Liver (tissue), 9 donors: Measurements from ENCODE around the gene MFAP2. TPM values are rescaled to one million over a fixed set of nuclear protein-coding genes. Genes with fewer than 3 reads are reported as not detected.

Experiments used
- DNase-seq: peaks from one replicate; pipeline ENCODE4 v3.0.0-alpha.2; 2017; ENCODE audit warnings: low spot score
- H3K27ac ChIP-seq, 2 donors: one replicate each; pipeline ENCODE4 v1.7.0; 2013; ENCODE audit warnings: inconsistent platforms in 2 of 2, low read length in 2 of 2, control low read depth in 1 of 2, low read depth in 1 of 2, mild to moderate bottlenecking in 1 of 2
- H3K27me3 ChIP-seq, 4 donors: one replicate each; pipeline versions ENCODE4 v1.6.1 to v1.7.0; 2013; ENCODE audit warnings: low read length in 3 of 4, inconsistent platforms in 1 of 4, mild to moderate bottlenecking in 1 of 4, moderate library complexity in 1 of 4; ENCODE audit not compliant: control insufficient read depth in 4 of 4, insufficient read depth in 4 of 4
- H3K36me3 ChIP-seq, 4 donors: one replicate each; pipeline versions ENCODE4 v1.6.1 to v1.7.0; 2013; ENCODE audit warnings: low read length in 3 of 4, mild to moderate bottlenecking in 3 of 4, low read depth in 1 of 4, moderate library complexity in 1 of 4; ENCODE audit not compliant: control insufficient read depth in 4 of 4, insufficient read depth in 3 of 4
- H3K4me1 ChIP-seq, 4 donors: one replicate each; pipeline versions ENCODE4 v1.6.1 to v1.7.0; 2013; ENCODE audit warnings: low read length in 3 of 4, mild to moderate bottlenecking in 3 of 4, moderate library complexity in 1 of 4; ENCODE audit not compliant: control insufficient read depth in 4 of 4, insufficient read depth in 4 of 4
- H3K4me3 ChIP-seq, 3 donors: one replicate each; pipeline versions ENCODE4 v1.6.1 to v1.7.0; 2013; ENCODE audit warnings: low read length in 3 of 3, control low read depth in 1 of 3, low read depth in 1 of 3, mild to moderate bottlenecking in 1 of 3
- H3K9ac ChIP-seq, 2 donors: one replicate each; pipeline ENCODE4 v1.7.0; 2013; ENCODE audit warnings: low read length in 2 of 2, mild to moderate bottlenecking in 2 of 2, moderate library complexity in 2 of 2, control low read depth in 1 of 2, low read depth in 1 of 2
- H3K9me3 ChIP-seq, 4 donors: one replicate each; pipeline versions ENCODE4 v1.6.1 to v1.7.0; 2013; ENCODE audit warnings: low read length in 3 of 4; ENCODE audit not compliant: control insufficient read depth in 4 of 4
- ATF3 ChIP-seq: IDR thresholded peaks from 2 replicates; pipeline ENCODE4 v1.6.1; 2016; ENCODE audit warnings: antibody characterized with exemption
- CTCF ChIP-seq: fragments of 150-350 bp; IDR thresholded peaks from 2 replicates; pipeline ENCODE4 v1.5.1; 2017; ENCODE audit warnings: improper control_type of control experiment, low read depth, low read length; ENCODE audit not compliant: missing input control
- EGR1 ChIP-seq, 2 donors: IDR thresholded peaks; 2 replicates each; pipeline ENCODE4 v1.6.1; 2016 to 2018; ENCODE audit warnings: antibody characterized with exemption in 2 of 2, low read depth in 2 of 2
- FOXA1 ChIP-seq: IDR thresholded peaks from 2 replicates; pipeline ENCODE4 v1.6.1; 2016; ENCODE audit warnings: antibody characterized with exemption
- FOXA2 ChIP-seq: IDR thresholded peaks from 2 replicates; pipeline ENCODE4 v1.6.1; 2016; ENCODE audit warnings: antibody characterized with exemption
- GABPA ChIP-seq, 2 donors: IDR thresholded peaks in 1 of 2; conservative IDR thresholded peaks in 1 of 2; 2 replicates each; pipeline ENCODE4 v1.6.1; 2016; ENCODE audit warnings: antibody characterized with exemption in 2 of 2, mild to moderate bottlenecking in 1 of 2, moderate library complexity in 1 of 2
- HNF4A ChIP-seq, 2 donors: conservative IDR thresholded peaks; 2 replicates each; pipeline ENCODE4 v1.6.1; 2016; ENCODE audit warnings: antibody characterized with exemption in 2 of 2, mild to moderate bottlenecking in 2 of 2
- HNF4G ChIP-seq: IDR thresholded peaks from 2 replicates; pipeline ENCODE4 v1.6.1; 2016; ENCODE audit warnings: antibody characterized with exemption
- JUND ChIP-seq, 2 donors: IDR thresholded peaks; 2 replicates each; pipeline ENCODE4 v1.6.1; 2016; ENCODE audit warnings: antibody characterized with exemption in 2 of 2
- MAX ChIP-seq: IDR thresholded peaks from 2 replicates; pipeline ENCODE4 v1.6.1; 2016; ENCODE audit warnings: antibody characterized with exemption
- NR2F2 ChIP-seq: IDR thresholded peaks from 2 replicates; pipeline ENCODE4 v1.6.1; 2016; ENCODE audit warnings: antibody characterized with exemption
- RAD21 ChIP-seq, 2 donors: IDR thresholded peaks; 2 replicates each; pipeline ENCODE4 v1.6.1; 2016; ENCODE audit warnings: antibody characterized with exemption in 2 of 2, mild to moderate bottlenecking in 2 of 2
- REST ChIP-seq: IDR thresholded peaks from 2 replicates; pipeline ENCODE4 v1.6.1; 2016; ENCODE audit warnings: antibody characterized with exemption, mild to moderate bottlenecking
- RXRA ChIP-seq, 2 donors: IDR thresholded peaks; 2 replicates each; pipeline ENCODE4 v1.6.1; 2017 to 2018; ENCODE audit warnings: antibody characterized with exemption in 2 of 2, mild to moderate bottlenecking in 1 of 2
- SP1 ChIP-seq: IDR thresholded peaks from 2 replicates; pipeline ENCODE4 v1.6.1; 2018; ENCODE audit warnings: antibody characterized with exemption, mild to moderate bottlenecking
- TAF1 ChIP-seq: conservative IDR thresholded peaks from 2 replicates; pipeline ENCODE4 v1.6.1; 2016; ENCODE audit warnings: antibody characterized with exemption, mild to moderate bottlenecking
- YY1 ChIP-seq: IDR thresholded peaks from 2 replicates; pipeline ENCODE4 v1.6.1; 2016; ENCODE audit warnings: antibody characterized with exemption, mild to moderate bottlenecking
- ZBTB33 ChIP-seq: IDR thresholded peaks from 2 replicates; pipeline ENCODE4 v1.6.1; 2016; ENCODE audit warnings: antibody characterized with exemption
- WGBS: extraction: QIAGEN DNeasy Blood & Tissue Kit; methylation state at CpG from one replicate; pipeline ENCODE4 v1.1.7; 2013; 5-methylcytosine and 5-hydroxymethylcytosine counted together
- polyA plus RNA-seq, 2 donors: library from polyadenylated mRNA; stranded (reverse) in 1 of 2; unstranded in 1 of 2; fragments of 200-250 nt in 1 of 2; fragments of >200 nt in 1 of 2; fragmentation: Nextera tagmentation in 1 of 2; extraction: Ambion mirVana in 1 of 2; gene quantifications; one replicate each; pipeline versions ENCODE4 v1.2.1 to v1.2.3, GENCODE V29; 2013 to 2015
- total RNA-seq, 2 donors: library from RNA; depleted of rRNA; stranded (reverse); fragments of >200 nt; gene quantifications; one replicate each; pipeline ENCODE4 v1.2.3, GENCODE V29; 2014
- donor health status: healthy.
- donor health status: healthy.
- donor health status: healthy.
- donor health status: healthy.
- donor health status: healthy.

Gene MFAP2
- total and polyA plus RNA-seq, 4 donors: 0.25 to 1.4 (median 0.74) TPM

GRCh38 chr1:16986962-16987361, 6.5 kb upstream of the MFAP2 start:
- DNase-seq: no peak
- Histone ChIP-seq H3K36me3 (peaks cover 2 to 22% (median 8%) of the 10 kb centered on the region in 4 donors), H3K9me3 (no peaks in the 10 kb centered on the region), H3K4me1 (no peaks in the 10 kb centered on the region), H3K4me3 (no peak overlapping the region), H3K27ac (no peak overlapping the region), H3K27me3 (no peaks in the 10 kb centered on the region), H3K9ac (no peak overlapping the region)
- no peak for TF ChIP-seq HNF4A (conservative IDR thresholded peaks at IDR 0.05)
- no peak for TF ChIP-seq EGR1 (IDR thresholded peaks at IDR 0.05; ENCODE audit: low read depth in 2 of 2)
- no peak for TF ChIP-seq YY1
- TF ChIP-seq NR2F2: no peak
- TF ChIP-seq TAF1: no peak
- TF ChIP-seq REST: no peak
- TF ChIP-seq FOXA2: no peak
- no peak for TF ChIP-seq JUND (IDR thresholded peaks at IDR 0.05)
- TF ChIP-seq ZBTB33: no peak
- TF ChIP-seq SP1: no peak
- TF ChIP-seq HNF4G: no peak
- 90% methylated on average over 16 of the region's 16 CpGs for WGBS

- no peaks in the 10 kb centered on the region for H3K27me3 ChIP-seq
- no peaks in the 10 kb centered on the region for H3K4me1 ChIP-seq
- no peak overlapping the region for H3K9ac ChIP-seq
- DNase-seq: no peak
- no peaks in the 10 kb centered on the region for H3K9me3 ChIP-seq
- H3K27ac ChIP-seq: no peak overlapping the region
- 91% methylated on average over 23 of the region's 23 CpGs for WGBS
- no peak overlapping the region for H3K4me3 ChIP-seq
- H3K36me3 ChIP-seq: peaks cover under 1 to 22% (median 8%) of the 10 kb centered on the region in 4 donors
- TF ChIP-seq GABPA (IDR thresholded peaks at IDR 0.05 in 1 of 2, conservative IDR thresholded peaks at IDR 0.05 in 1 of 2) (no peak), SP1 (no peak), TAF1 (no peak), ATF3 (no peak), NR2F2 (no peak), CTCF (no peak), REST (no peak), ZBTB33 (no peak), YY1 (no peak), MAX (no peak), HNF4A (conservative IDR thresholded peaks at IDR 0.05) (no peak), RAD21 (IDR thresholded peaks at IDR 0.05) (no peak), EGR1 (IDR thresholded peaks at IDR 0.05; ENCODE audit: low read depth in 2 of 2) (no peak), FOXA1 (no peak), JUND (IDR thresholded peaks at IDR 0.05) (no peak), FOXA2 (no peak), HNF4G (no peak), RXRA (IDR thresholded peaks at IDR 0.05) (no peak)
Measured at GRCh38 chr1:16986560-16986959, 6.1 kb upstream of the MFAP2 start.
